OCI-M2 (cell line): ENCODE data around the gene CBX2.

Source experiments
- DNase-seq: peaks from one replicate; lab custom pipeline; 2025; ENCODE audit not compliant: unreplicated experiment; lab: John Stamatoyannopoulos, UW

CBX2 gene

GRCh38 chr17:79777894-79778503 lies at the start of gene CBX2:
CBX2 (plus strand) TSS chr17:79778148; CDS start chr17:79778236, 88 bp downstream.
- no peak for DNase-seq

GRCh38 chr17:79728169-79728907 lies 49.6 kb upstream of the CBX2 start:
- DNase-seq = no peak

DNA sequence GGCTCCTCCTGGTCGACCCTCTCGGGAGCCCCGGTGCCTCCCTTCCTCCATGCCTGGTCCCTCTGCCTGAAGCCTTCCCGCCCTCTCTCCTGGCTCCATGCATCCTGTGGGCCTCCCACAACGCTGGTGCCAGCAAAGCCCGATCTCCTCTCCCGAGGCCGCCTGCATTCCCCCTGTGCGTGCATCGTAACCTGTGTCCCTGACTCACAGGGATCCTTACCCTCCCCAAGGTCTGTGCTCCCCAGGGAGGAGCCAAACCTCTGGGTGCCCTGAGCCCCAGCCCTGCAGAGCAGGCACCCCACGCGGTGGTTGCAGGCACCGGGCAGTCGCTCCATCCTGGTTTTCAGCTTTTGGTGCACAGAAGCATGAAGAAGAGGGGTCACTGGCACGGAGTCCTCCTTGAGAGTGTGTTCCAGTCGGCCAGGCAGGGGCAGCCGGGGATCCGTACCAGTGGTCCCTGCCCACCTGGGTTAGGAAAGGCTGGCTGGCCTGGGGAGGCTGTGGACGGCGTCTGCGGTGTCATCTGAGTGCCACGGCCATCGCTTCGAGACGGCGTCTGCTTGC lies 49.0 kb upstream of the CBX2 start:
- DNase-seq = no peak

GRCh38 chr17:79729761-79730160 lies 48.2 kb upstream of the CBX2 start:
- DNase-seq = no peak

GRCh38 chr17:79730437-79730768 lies 47.5 kb upstream of the CBX2 start:
- DNase-seq = no peak

DNA sequence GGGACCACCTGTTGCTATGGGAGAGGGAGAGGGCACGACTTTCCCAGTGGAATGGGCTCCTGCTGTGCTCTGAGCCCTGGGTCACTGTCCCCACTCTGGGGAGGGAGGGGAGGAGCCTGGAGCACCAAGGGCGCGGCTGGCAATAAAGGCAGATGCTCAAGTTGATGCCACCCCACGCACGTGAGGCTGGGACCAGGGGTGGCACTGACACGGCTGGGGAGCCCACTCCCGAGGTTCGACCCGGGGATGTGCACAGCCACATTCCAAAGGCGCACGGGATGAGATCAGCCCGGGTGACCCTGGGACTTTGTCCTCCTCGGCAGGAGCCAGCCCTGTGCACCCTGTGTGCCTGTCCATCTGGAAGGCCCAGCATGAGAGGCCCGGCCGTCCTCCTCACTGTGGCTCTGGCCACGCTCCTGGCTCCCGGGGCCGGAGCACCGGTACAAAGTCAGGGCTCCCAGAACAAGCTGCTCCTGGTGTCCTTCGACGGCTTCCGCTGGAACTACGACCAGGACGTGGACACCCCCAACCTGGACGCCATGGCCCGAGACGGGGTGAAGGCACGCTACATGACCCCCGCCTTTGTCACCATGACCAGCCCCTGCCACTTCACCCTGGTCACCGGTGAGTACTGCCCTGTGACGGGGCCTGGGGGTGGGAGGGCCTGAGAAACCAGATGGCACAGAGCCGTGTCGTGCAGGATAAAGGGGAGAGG lies 47.0 kb upstream of the CBX2 start, which contains the start of gene ENPP7:
Gene ENPP7 (plus strand): TSS at position 175 of the 715 bp plus-strand sequence. CDS start 197 bp downstream, at position 372.
- DNase-seq = no peak

DNA sequence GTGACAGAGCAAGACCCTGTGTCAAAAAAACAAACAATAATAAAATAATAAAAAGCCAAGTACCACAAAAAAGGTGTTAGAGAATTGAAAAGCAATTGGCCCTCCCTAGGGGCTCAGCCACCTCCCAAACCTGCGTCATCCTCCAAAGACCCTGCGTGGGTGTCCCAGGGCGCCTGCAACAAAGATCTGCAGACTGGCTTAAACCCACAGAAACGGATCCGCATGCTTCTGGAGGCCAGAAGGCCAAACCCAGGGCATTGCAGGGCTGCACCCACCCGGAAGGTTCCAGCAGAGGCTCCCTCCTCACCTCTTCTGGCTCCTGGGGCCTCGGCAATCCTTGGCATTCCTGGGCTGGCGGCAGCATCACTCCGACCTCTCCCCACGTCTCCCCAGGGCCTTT lies 45.7 kb upstream of the CBX2 start:
- DNase-seq = no peak

DNA sequence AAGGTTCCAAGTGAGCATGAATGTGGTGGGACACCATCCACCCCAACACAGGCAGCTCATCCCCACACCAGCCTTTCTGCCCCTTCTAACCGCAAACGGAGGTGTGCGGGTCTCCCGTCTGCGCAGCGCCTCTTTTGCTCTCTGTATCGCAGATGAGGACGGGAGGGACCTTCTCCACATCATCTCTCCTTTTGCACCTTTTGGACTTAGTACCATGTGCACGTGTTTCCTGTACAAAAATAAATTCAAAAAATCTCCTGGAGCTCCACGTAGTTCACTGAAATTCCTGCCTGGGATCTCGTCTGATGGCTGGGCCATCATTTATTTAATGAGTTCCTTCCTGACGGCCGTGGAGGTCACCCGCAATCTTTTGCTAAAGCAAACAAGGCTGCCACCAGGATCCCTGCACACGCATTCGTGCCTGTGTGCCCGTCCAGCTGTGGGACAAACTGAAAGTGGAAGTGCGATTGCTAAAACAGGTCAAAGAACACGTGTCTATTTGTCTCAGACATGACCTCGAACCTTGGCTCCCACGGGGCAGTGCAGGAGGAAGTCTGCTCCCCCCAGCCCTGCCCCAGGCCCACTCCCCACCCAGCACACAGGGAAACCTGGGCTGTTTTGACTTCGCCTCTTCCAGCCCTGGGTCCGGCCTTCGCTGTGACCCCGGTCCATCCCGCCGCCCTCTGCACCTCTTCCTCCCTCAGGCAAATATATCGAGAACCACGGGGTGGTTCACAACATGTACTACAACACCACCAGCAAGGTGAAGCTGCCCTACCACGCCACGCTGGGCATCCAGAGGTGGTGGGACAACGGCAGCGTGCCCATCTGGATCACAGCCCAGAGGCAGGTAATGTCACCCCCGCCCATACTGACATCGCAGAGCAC lies 44.9 kb upstream of the CBX2 start:
- no peak for DNase-seq

DNA sequence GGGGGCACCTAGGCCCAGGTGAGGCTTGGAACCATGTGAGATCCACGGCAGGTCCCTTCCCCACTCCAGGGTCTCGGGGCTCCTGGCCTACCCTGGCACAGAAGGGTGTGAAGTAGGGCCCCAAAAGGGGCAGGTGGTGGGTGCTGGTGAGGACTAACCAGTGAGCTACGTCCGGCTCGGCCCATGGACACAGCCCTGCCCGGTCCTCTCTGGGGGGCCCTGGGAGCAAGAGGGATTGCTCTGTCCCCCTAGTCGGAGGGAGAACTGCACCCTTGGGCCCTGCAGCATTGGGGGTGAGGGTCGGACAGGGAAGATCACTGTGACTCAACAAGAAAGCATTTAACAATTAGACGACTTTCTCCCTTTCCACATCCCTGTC lies 44.3 kb upstream of the CBX2 start:
- no peak for DNase-seq

- DNase-seq = no peak
Measured at GRCh38 chr17:79735096-79735495, 42.9 kb upstream of the CBX2 start.

- no peak for DNase-seq
Measured at GRCh38 chr17:79737046-79737921, 40.7 kb upstream of the CBX2 start.

DNA sequence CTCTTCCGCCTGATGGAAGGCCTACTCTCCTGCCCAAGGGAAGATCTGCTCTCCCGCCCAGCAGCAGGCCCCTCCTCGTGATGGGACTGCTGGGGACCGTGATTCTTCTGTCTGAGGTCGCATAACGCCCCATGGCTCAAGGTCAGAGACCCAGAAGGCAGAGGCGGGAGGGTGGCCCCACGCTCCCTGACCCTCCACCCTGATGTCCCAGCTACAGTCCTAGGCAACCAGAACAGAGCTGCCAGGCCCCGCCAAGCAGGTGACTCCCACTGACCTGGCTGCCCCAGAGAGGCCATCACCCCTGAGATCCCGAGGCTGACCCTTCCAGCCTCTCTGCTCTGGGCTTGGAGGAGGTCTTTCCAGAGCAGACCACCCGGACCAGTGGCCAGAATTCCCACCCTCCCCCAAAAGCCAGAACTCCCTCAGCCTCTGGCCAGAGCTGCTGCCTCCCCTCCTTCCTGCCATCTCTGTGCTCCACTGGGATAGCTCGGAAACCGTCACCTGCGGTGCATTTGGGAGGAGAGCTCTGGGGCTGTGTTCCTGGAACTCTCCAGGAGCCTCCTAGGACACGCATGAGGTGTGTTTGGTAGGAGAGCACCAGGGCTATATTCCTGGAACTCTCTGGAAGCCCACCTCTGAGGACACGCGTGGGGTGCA lies 39.9 kb upstream of the CBX2 start:
- no peak for DNase-seq

- no peak for DNase-seq
Measured at GRCh38 chr17:79738643-79739042, 39.3 kb upstream of the CBX2 start.

- DNase-seq = no peak
Measured at GRCh38 chr17:79739148-79740062, 38.5 kb upstream of the CBX2 start.

- DNase-seq = no peak
Measured at GRCh38 chr17:79740413-79740812, 37.5 kb upstream of the CBX2 start.

GRCh38 chr17:79741401-79741750 lies 36.6 kb upstream of the CBX2 start:
- no peak for DNase-seq

GRCh38 chr17:79741751-79742588 lies 36.0 kb upstream of the CBX2 start:
- no peak for DNase-seq

GRCh38 chr17:79742589-79742918 lies 35.4 kb upstream of the CBX2 start:
- DNase-seq = no peak
